Esophagus muscularis mucosa (tissue), 4 donors: ENCODE measurements around the gene CCDC127. TPM values are rescaled to one million over a fixed set of nuclear protein-coding genes. Genes with fewer than 3 reads are reported as not detected.

Experiments used
- DNase-seq: peaks from one replicate; pipeline ENCODE4 v3.0.0-alpha.2; 2017; ENCODE audit errors: extremely low spot score
- H3K27ac ChIP-seq, 4 donors: fragments of 200-600 bp; sonication (generic); replicated peaks in 1 of 4; 1 replicate in 3 of 4; 2 replicates in 1 of 4; pipeline ENCODE4 v1.5.1; 2016 to 2019; ENCODE audit warnings: mild to moderate bottlenecking in 1 of 4
- H3K27me3 ChIP-seq, 4 donors: fragments of 200-600 bp; sonication (generic); one replicate each; pipeline versions ENCODE4 v1.5.1 to v1.6.0; 2016 to 2019
- H3K36me3 ChIP-seq, 4 donors: fragments of 200-600 bp; sonication (generic); one replicate each; pipeline ENCODE4 v1.5.1; 2016 to 2019
- H3K4me1 ChIP-seq, 4 donors: fragments of 200-600 bp; sonication (generic); one replicate each; pipeline ENCODE4 v1.5.1; 2016 to 2019
- H3K4me3 ChIP-seq, 4 donors: fragments of 200-600 bp; sonication (generic); 1 replicate in 2 of 4; 2 replicates in 2 of 4; pipeline ENCODE4 v1.5.1; 2016 to 2019; ENCODE audit warnings: mild to moderate bottlenecking in 4 of 4, moderate library complexity in 1 of 4
- H3K9me3 ChIP-seq, 4 donors: fragments of 200-600 bp; sonication (generic); 1 replicate in 3 of 4; 2 replicates in 1 of 4; pipeline ENCODE4 v1.5.1; 2016 to 2019
- CTCF ChIP-seq, 3 experiments: fragments of 200-600 bp in 2 of 3; fragments of 450-650 bp in 1 of 3; sonication (generic) in 2 of 3; IDR thresholded peaks; one replicate each; pipeline ENCODE4 v1.5.1; 2017 to 2019; ENCODE audit warnings: antibody characterized with exemption in 3 of 3, mild to moderate bottlenecking in 2 of 3, moderate library complexity in 1 of 3
- EP300 ChIP-seq: sonication (generic); formaldehyde crosslinking; IDR thresholded peaks from one replicate; pipeline ENCODE4 v1.6.1; 2017; ENCODE audit warnings: antibody characterized with exemption
- POLR2A ChIP-seq: fragments of 450-650 bp; IDR thresholded peaks from one replicate; pipeline ENCODE4 v1.6.1; 2017; ENCODE audit warnings: antibody characterized with exemption, moderate library complexity, mild to moderate bottlenecking, low read depth
- POLR2AphosphoS5 ChIP-seq, 2 donors: sonication (generic); formaldehyde crosslinking; IDR thresholded peaks; one replicate each; pipeline ENCODE4 v1.6.1; 2017; ENCODE audit warnings: antibody characterized with exemption in 2 of 2
- WGBS: methylation state at CpG from one replicate; pipeline ENCODE4 v1.1.5; 2018; 5-methylcytosine and 5-hydroxymethylcytosine counted together
- intact Hi-C: fragments of 100-400 bp; cut with DNase I; formaldehyde crosslinking; loops from one replicate; pipeline ENCODE4 v1.15.1; 2023
- total RNA-seq, 4 donors: library from RNA; depleted of rRNA; stranded (reverse); fragments of >200 nt; gene quantifications; one replicate each; pipeline versions ENCODE4 v1.1.0 to v1.2.1, GENCODE V29; 2016

CCDC127 gene
- total RNA-seq, 4 donors from 2014 or later, result 5.8 to 11.9 (median 8.6) TPM

- Histone ChIP-seq H3K27ac (no peak overlapping the region), H3K36me3 (no peaks in the 10 kb centered on the region), H3K9me3 (no peaks in the 10 kb centered on the region), H3K27me3 (peaks cover 0 to 12% (median 0%) of the 10 kb centered on the region in 4 donors), H3K4me3 (no peak overlapping the region), H3K4me1 (peaks cover 0 to 16% (median 0%) of the 10 kb centered on the region in 4 donors)
- DNase-seq, result no peak
- TF ChIP-seq POLR2AphosphoS5 (IDR thresholded peaks at IDR 0.05) (no peak), POLR2A (no peak), CTCF (IDR thresholded peaks at IDR 0.05) (no peak), EP300 (no peak)
- intact Hi-C loops, result no loop called here
- WGBS, result 81% methylated on average over 12 of the region's 13 CpGs
These were observed 37.6 kb downstream of the CCDC127 start for GRCh38 chr5:180286-180918.

GRCh38 chr5:179401-179800, 38.6 kb downstream of the CCDC127 start:
- no peak for TF ChIP-seq CTCF (IDR thresholded peaks at IDR 0.05)
- no peak for TF ChIP-seq POLR2A
- TF ChIP-seq EP300, result no peak
- TF ChIP-seq POLR2AphosphoS5 (IDR thresholded peaks at IDR 0.05), result no peak
- Histone ChIP-seq H3K36me3 (no peaks in the 10 kb centered on the region), H3K4me3 (no peak overlapping the region), H3K4me1 (peaks cover 0 to 6% (median 0%) of the 10 kb centered on the region in 4 donors), H3K27ac (no peak overlapping the region), H3K9me3 (no peaks in the 10 kb centered on the region), H3K27me3 (peaks cover 0 to 12% (median 0%) of the 10 kb centered on the region in 4 donors)
- DNase-seq, result no peak
- 89% methylated on average over 9 of the region's 9 CpGs for WGBS
- intact Hi-C loops, result no loop called here

- 87% methylated on average over 5 of the region's 5 CpGs for WGBS
- peaks cover 0 to 21% (median 0%) of the 10 kb centered on the region in 4 donors for H3K27me3 ChIP-seq
- intact Hi-C loops, result no loop called here
- H3K4me1 ChIP-seq, result no peaks in the 10 kb centered on the region
- TF ChIP-seq POLR2AphosphoS5 (IDR thresholded peaks at IDR 0.05), result no peak
- TF ChIP-seq EP300, result no peak
- TF ChIP-seq CTCF (IDR thresholded peaks at IDR 0.05), result no peak
- no peak for TF ChIP-seq POLR2A
- no peaks in the 10 kb centered on the region for H3K36me3 ChIP-seq
- no peaks in the 10 kb centered on the region for H3K9me3 ChIP-seq
- H3K27ac ChIP-seq, result no peak overlapping the region
- no peak for DNase-seq
- no peak overlapping the region for H3K4me3 ChIP-seq
These were observed 39.8 kb downstream of the CCDC127 start for GRCh38 chr5:178110-178509.

- intact Hi-C loops, result no loop called here
- WGBS, result 75% methylated on average over 8 of the region's 11 CpGs
- no peak overlapping the region for H3K4me3 ChIP-seq
- H3K27me3 ChIP-seq, result peaks cover 0 to 20% (median 0%) of the 10 kb centered on the region in 4 donors
- TF ChIP-seq CTCF (IDR thresholded peaks at IDR 0.05) (no peak), POLR2AphosphoS5 (IDR thresholded peaks at IDR 0.05) (no peak), POLR2A (no peak), EP300 (no peak)
- no peak overlapping the region for H3K27ac ChIP-seq
- H3K36me3 ChIP-seq, result no peaks in the 10 kb centered on the region
- no peak for DNase-seq
- no peaks in the 10 kb centered on the region for H3K9me3 ChIP-seq
- no peaks in the 10 kb centered on the region for H3K4me1 ChIP-seq
These were observed 41.6 kb downstream of the CCDC127 start for GRCh38 chr5:176296-176823.
